Endothelial cell of umbilical vein (primary cell): ENCODE measurements around the gene XIRP1. TPM values are rescaled to one million over a fixed set of nuclear protein-coding genes. Genes with fewer than 3 reads are reported as not detected.

Experiments
- BruUV-seq: library from RNA; stranded (reverse); fragments of 400-500 nt; replicated peaks from 2 replicates; lab custom pipeline; 2021; lab: Mats Ljungman, UMichigan
- CTCF ChIA-PET: fragments of 300-600, 350-600 bp; sonication (Branson Sonifier 250); formaldehyde crosslinking; loops from one replicate; lab custom pipeline; 2021; ENCODE audit warnings: antibody characterized with exemption, inconsistent platforms; lab: Charles Lee
- POLR2A ChIA-PET: fragments of 300-600, 350-600 bp; sonication (Branson Sonifier 250); formaldehyde crosslinking; loops from one replicate; lab custom pipeline; 2021; ENCODE audit warnings: antibody characterized with exemption, inconsistent platforms; lab: Charles Lee
- DNase-seq: peaks from one replicate; pipeline ENCODE4 v3.0.0-alpha.2; 2011; ENCODE audit warnings: low read depth, low spot score
- FAIRE-seq: peaks from 2 replicates; lab custom pipeline; 2011; peaks lifted over from hg19 to GRCh38; lab: Jason Lieb, UNC
- H2AFZ ChIP-seq: 2 replicates; pipeline ENCODE4 v1.6.0; 2012; ENCODE audit warnings: low read depth, low read length, control low read depth, inconsistent platforms
- H3K27ac ChIP-seq: 2 replicates; pipeline ENCODE4 v1.5.1; 2011; ENCODE audit warnings: low read depth, mild to moderate bottlenecking, control low read depth, low read length, moderate library complexity; ENCODE audit not compliant: insufficient read depth
- H3K27me3 ChIP-seq, 2 experiments: 2 replicates each; pipeline versions ENCODE4 v1.6.0 to v1.6.1; 2011; ENCODE audit warnings: low read length in 2 of 2, mixed read lengths in 1 of 2; ENCODE audit not compliant: control insufficient read depth in 2 of 2, insufficient read depth in 2 of 2
- H3K36me3 ChIP-seq, 2 experiments: 2 replicates in 1 of 2; 3 replicates in 1 of 2; pipeline ENCODE4 v1.5.1; 2011; ENCODE audit warnings: low read length in 2 of 2, mild to moderate bottlenecking in 1 of 2, moderate library complexity in 1 of 2; ENCODE audit not compliant: control insufficient read depth in 2 of 2, insufficient read depth in 2 of 2; ENCODE audit errors: extremely low read depth in 1 of 2
- H3K4me1 ChIP-seq: 3 replicates; pipeline ENCODE4 v1.5.1; 2011; ENCODE audit warnings: mild to moderate bottlenecking, low read length; ENCODE audit not compliant: control insufficient read depth, insufficient read depth; ENCODE audit errors: extremely low read depth
- H3K4me2 ChIP-seq: 2 replicates; pipeline ENCODE4 v1.6.1; 2011; ENCODE audit warnings: low read length, control low read depth, mixed read lengths; ENCODE audit not compliant: insufficient read depth
- H3K4me3 ChIP-seq, 3 experiments: fragments of 200-600 bp in 1 of 3; sonication (generic), shearing (Covaris generic) in 1 of 3; replicated peaks in 1 of 3; 2 replicates each; pipeline ENCODE4 v1.5.1; 2011 to 2016; ENCODE audit warnings: control low read depth in 3 of 3, low read length in 3 of 3, mild to moderate bottlenecking in 2 of 3, inconsistent platforms in 1 of 3, low read depth in 1 of 3, moderate library complexity in 1 of 3; ENCODE audit not compliant: insufficient read depth in 1 of 3
- H3K79me2 ChIP-seq: 2 replicates; pipeline ENCODE4 v1.6.0; 2012; ENCODE audit warnings: low read length, inconsistent platforms; ENCODE audit not compliant: control insufficient read depth, insufficient read depth
- H3K9ac ChIP-seq: replicated peaks from 2 replicates; pipeline ENCODE3; 2011; ENCODE audit warnings: low read length, control low read depth; ENCODE audit not compliant: insufficient read depth; ENCODE audit errors: extremely low read depth
- H3K9me1 ChIP-seq: replicated peaks from 3 replicates; pipeline ENCODE4 v1.6.0; 2011; ENCODE audit warnings: mild to moderate bottlenecking, low read length; ENCODE audit not compliant: control insufficient read depth, insufficient read depth; ENCODE audit errors: extremely low read depth
- H3K9me3 ChIP-seq: replicated peaks from 2 replicates; pipeline ENCODE4 v1.5.1; 2012; ENCODE audit warnings: low read length, inconsistent platforms; ENCODE audit not compliant: control insufficient read depth, insufficient read depth
- H4K20me1 ChIP-seq: replicated peaks from 2 replicates; pipeline ENCODE3; 2011; ENCODE audit warnings: mild to moderate bottlenecking, low read length; ENCODE audit not compliant: control insufficient read depth, insufficient read depth; ENCODE audit errors: extremely low read depth
- CTCF ChIP-seq, 2 donors: IDR thresholded peaks; 1 replicate in 1 of 2; 2 replicates in 1 of 2; pipeline ENCODE4 v1.5.1; 2011; ENCODE audit warnings: low read length in 2 of 2, mild to moderate bottlenecking in 2 of 2, moderate library complexity in 2 of 2, control low read depth in 1 of 2, inconsistent platforms in 1 of 2, low read depth in 1 of 2; ENCODE audit not compliant: insufficient read depth in 1 of 2; ENCODE audit errors: extremely low read depth in 1 of 2
- EZH2 ChIP-seq: IDR thresholded peaks from 2 replicates; pipeline ENCODE4 v1.6.1; 2012; ENCODE audit warnings: borderline replicate concordance, low read depth, mild to moderate bottlenecking, moderate library complexity, low read length, inconsistent platforms; ENCODE audit not compliant: severe bottlenecking
- FOS ChIP-seq: IDR thresholded peaks from 2 replicates; pipeline ENCODE4 v1.6.1; 2011; ENCODE audit warnings: mild to moderate bottlenecking, low read length, moderate library complexity, borderline replicate concordance; ENCODE audit not compliant: insufficient read depth
- GATA2 ChIP-seq: IDR thresholded peaks from 2 replicates; pipeline ENCODE4 v1.7.0; 2011; ENCODE audit warnings: low read depth, mild to moderate bottlenecking, moderate library complexity, mixed read lengths, low read length; ENCODE audit not compliant: insufficient read length, insufficient read depth
- JUN ChIP-seq: IDR thresholded peaks from 2 replicates; pipeline ENCODE4 v1.6.1; 2011; ENCODE audit warnings: borderline replicate concordance, low read depth; ENCODE audit not compliant: insufficient read length, insufficient read depth
- MAX ChIP-seq: IDR thresholded peaks from 2 replicates; pipeline ENCODE4 v1.6.1; 2011; ENCODE audit not compliant: insufficient read depth, insufficient read length
- MYC ChIP-seq: IDR thresholded peaks from one replicate; pipeline ENCODE4 v1.6.1; 2011; ENCODE audit warnings: mild to moderate bottlenecking, low read depth, low read length
- POLR2A ChIP-seq: IDR thresholded peaks from 2 replicates; pipeline ENCODE4 v1.6.1; 2012; ENCODE audit warnings: low read depth, mild to moderate bottlenecking, control low read depth, low read length
- POLR2AphosphoS5 ChIP-seq: IDR thresholded peaks from 2 replicates; pipeline ENCODE4 v1.6.1; 2012; ENCODE audit warnings: low read depth, mild to moderate bottlenecking, control low read depth, low read length, moderate library complexity; ENCODE audit not compliant: insufficient read depth
- dilution Hi-C: fragments of 300-500 bp; cut with MboI; formaldehyde crosslinking; loops from one replicate; pipeline ENCODE4 v1.15.0; 2019; ENCODE audit warnings: low sequenced_read_pairs; ENCODE audit not compliant: extremely low pct_ligation_motif_present
- intact Hi-C: fragments of 100-400 bp; cut with micrococcal nuclease; formaldehyde crosslinking; loops from one replicate; pipeline ENCODE4 v1.10.0; 2022
- polyA plus RNA-seq, 4 experiments: library from polyadenylated mRNA; depleted of rRNA in 3 of 4; stranded (reverse) in 3 of 4; unstranded in 1 of 4; fragments of >200 nt; gene quantifications; 2 replicates each; pipeline versions ENCODE4 v1.2.1 to v1.2.3, GENCODE V29; 2011 to 2012; ENCODE audit warnings: missing spikeins in 1 of 4
- total RNA-seq: library from RNA; stranded (reverse); gene quantifications from 2 replicates; pipeline ENCODE4 v1.2.3, GENCODE V29; 2021

XIRP1 gene
- total and polyA plus RNA-seq, 2 donors (not counting 3 experiments of a cell fraction or from before 2014, with no cell fraction given), result not detected

DNA sequence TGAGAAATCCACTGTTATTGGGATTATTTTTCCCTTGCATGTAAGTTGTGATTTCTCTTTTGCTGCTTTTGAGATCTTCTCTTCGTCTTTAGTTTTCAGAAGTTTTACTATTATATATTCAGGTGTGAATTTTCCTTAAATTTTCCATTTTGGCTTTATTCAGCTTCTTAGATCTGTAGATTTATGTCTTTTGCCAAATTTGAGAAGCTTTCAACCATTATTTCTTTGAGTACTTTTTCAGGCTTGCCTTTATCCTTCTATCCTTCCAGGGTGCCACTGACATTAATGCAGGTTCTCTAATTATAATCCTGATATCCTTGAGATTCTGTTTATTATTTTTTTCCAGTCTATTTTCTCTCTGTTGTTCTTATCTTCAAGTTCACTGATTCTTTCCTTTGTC lies 38.1 kb upstream of the XIRP1 start:
- H3K79me2 ChIP-seq, result no peaks in the 10 kb centered on the region
- FAIRE-seq (no peak), DNase-seq (no peak)
- H3K4me1 ChIP-seq, result no peaks in the 10 kb centered on the region
- peaks cover 21% of the 10 kb centered on the region in 2 experiments for H3K27me3 ChIP-seq
- BruUV-seq, result no TSS peak
- H3K4me3 ChIP-seq, result no peak overlapping the region
- H3K36me3 ChIP-seq, result no peaks in the 10 kb centered on the region
- no peaks in the 10 kb centered on the region for H3K9me1 ChIP-seq
- no peak overlapping the region for H3K27ac ChIP-seq
- POLR2A ChIA-PET, result no interaction called here
- dilution Hi-C loops, result no loop called here
- TF ChIP-seq POLR2A, result no peak
- TF ChIP-seq POLR2AphosphoS5, result no peak
- no peak for TF ChIP-seq GATA2
- no peak for TF ChIP-seq EZH2
- no peak for TF ChIP-seq FOS
- no peak for TF ChIP-seq JUN
- no peak for TF ChIP-seq CTCF (IDR thresholded peaks at IDR 0.05; ENCODE audit: extremely low read depth in 1 of 2, insufficient read depth in 1 of 2, low read depth in 1 of 2, low read length in 2 of 2)
- no peak for TF ChIP-seq MYC
- TF ChIP-seq MAX, result no peak
- H3K9me3 ChIP-seq, result no peaks in the 10 kb centered on the region
- no peak overlapping the region for H2AFZ ChIP-seq
- no peak overlapping the region for H3K4me2 ChIP-seq
- CTCF ChIA-PET, result no interaction called here
- no peak overlapping the region for H3K9ac ChIP-seq
- no peaks in the 10 kb centered on the region for H4K20me1 ChIP-seq
- intact Hi-C loops, result no loop called here
